Adrenal gland (tissue), 5 donors: ENCODE data around the gene KTI12.

Experiments used
- CTCF ChIP-seq, 6 experiments: fragments of 450-650 bp in 4 of 6; fragments of 200-600 bp in 2 of 6; sonication (generic) in 1 of 6; IDR thresholded peaks; 1 replicate in 5 of 6; 2 replicates in 1 of 6; pipeline versions ENCODE4 v1.5.1 to v1.8.0; 2016 to 2021; ENCODE audit warnings: antibody characterized with exemption in 6 of 6, mild to moderate bottlenecking in 2 of 6, moderate library complexity in 1 of 6
- POLR2A ChIP-seq, 2 donors: fragments of 450-650 bp; IDR thresholded peaks; one replicate each; pipeline ENCODE4 v1.6.1; 2017; ENCODE audit warnings: antibody characterized with exemption in 2 of 2, mild to moderate bottlenecking in 2 of 2, moderate library complexity in 1 of 2
- donor health status: DM: no; HTN: no; CAD: no.

- TF ChIP-seq CTCF (IDR thresholded peaks at IDR 0.05) = no peak
- TF ChIP-seq POLR2A (IDR thresholded peaks at IDR 0.05) = no peak
Measured at GRCh38 chr1:52057876-52058415, 24.3 kb upstream of the KTI12 start.
